8988T (cell line): ENCODE measurements around the gene RAMAC.
A peak's percentile ranks its signal among the peaks of the same experiment; 100 is the strongest.
"Not testable (repeated sequence)": the region's sequence is repeated elsewhere in the genome, so short reads cannot be mapped to it uniquely, and the experiment has no call there.

Experiments
- DNase-seq: peaks from one replicate; pipeline ENCODE4 v3.0.0; 2011

Gene RAMAC

DNA sequence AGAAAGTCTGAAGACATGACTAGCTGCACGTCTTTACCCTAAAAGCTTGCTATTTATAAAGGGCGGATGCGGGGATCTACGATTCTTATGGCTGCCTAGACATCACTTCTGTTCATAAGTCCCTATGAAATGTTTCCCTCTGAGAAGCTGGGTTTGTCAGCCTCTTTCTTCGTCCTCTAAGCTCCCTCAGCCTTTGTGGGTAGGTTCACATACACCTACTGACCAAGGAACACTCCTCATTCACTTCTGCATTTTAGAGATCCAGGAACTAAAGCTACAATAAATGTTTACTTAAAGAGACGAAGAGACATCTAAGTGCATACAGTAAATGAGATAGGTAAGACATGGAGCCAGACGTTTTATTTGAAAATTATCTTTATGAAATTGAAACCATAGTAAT, 16.7 kb upstream of the RAMAC start:
- DNase-seq: no peak

DNA sequence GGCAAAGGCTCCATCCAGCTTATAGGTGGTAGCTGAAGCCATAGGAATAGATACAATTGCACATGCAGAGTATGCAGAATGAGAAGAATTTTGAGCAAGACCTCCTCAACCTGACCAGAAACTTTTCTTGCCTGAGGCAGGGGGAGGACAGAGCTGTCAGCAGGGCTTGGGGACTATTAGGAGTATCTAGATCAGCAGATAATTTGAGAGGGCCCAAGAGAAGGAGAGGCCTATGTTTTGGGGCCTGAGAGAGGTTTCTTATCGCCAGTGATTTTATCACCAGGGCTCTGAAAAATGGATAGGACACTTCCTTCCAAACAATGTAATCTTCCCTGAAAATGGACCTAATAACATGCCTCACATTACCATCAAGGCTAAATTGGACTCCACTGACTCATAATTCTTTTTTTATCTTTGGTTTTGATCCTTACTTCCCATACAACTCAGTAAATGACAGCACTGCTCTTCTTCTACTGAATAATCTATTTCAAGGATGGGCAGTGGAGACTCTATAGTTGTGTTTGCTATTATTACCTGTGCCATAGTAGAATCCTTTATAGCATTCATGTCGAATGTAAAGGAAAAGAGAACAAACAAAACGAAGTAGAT, 15.8 kb upstream of the RAMAC start:
- no peak for DNase-seq

- DNase-seq: no peak
These were observed 15.3 kb upstream of the RAMAC start for GRCh38 chr15:82970696-82971095.

GRCh38 chr15:82971218-82971984, 14.6 kb upstream of the RAMAC start:
- DNase-seq: no peak

DNA sequence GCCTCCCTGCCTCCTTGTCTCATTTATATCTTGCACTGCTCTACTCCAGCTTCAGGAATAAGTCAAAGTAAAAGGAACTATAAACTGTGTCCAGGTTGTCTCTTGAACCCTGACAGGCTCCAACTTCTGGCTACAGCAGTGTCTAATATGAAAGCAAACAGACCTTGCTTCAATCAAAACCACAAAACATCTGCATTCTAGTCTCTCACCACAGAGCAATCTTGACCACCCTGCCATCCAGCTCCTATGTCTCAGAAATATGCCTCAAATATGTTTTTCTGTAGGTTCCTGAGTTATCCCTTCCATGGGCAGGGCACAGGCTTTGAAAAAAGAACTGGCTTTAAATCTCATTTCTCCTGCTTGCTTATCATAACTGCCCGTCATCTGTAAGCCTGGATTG, 13.0 kb upstream of the RAMAC start:
- no peak for DNase-seq

- no peak for DNase-seq
These were observed 8.9 kb upstream of the RAMAC start for GRCh38 chr15:82977076-82977475.

- DNase-seq: no peak
These were observed 7.6 kb upstream of the RAMAC start for GRCh38 chr15:82978438-82978837.

DNA sequence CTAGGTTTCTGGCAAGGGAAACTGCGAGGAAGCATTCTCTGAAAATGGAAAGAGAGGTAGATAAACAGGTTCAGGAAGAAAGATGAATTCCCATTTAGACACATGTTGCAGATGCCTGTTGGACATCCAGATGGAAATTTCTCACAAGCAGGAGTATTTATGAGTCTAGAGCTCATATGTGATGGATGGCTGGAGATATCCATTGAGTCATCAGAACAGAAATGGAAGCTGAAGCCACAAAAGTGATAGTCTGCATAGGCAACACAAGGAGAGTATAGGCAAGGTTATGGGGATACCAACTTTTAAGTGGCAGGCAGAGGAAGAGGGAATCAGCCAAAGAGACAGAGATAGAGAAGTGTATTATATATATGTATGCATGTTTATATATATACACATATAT, 6.3 kb upstream of the RAMAC start:
- DNase-seq: no peak

DNA sequence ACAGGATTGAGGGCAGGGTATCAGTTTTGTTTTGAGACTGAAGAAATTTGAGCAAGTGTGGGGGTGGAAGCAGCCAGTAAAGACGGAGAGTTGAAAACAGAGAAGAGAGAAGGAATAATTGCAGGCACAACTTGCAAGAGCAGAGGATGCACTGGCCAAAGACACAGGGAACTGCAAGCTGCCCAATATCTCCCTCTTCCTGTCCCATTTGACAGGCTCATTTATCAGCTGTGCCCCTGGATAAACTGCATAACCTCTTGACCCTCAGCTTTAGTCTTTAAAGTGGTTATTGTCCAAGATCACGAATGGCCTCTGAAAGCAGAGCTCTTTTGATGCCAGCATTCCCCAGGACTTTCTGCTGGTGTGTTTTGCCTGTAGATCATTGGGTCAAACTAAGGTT, 5.0 kb upstream of the RAMAC start:
- no peak for DNase-seq

DNA sequence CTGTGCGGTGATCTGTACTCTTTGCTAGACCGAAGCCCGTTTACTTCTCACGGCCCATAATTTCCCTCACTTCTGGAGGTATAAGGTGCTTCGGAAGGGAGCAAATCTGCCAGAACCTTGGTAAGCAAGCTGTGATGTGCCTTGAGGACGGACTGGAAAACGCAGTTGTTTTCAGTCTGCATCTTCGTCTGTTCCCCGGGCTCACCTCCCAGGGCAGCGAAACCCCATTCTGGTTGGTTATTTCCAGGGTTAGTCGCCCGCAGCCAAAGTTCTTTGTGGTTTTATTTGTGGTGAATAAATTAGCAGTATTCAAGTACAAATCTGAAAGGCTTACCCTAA, 401 bp downstream of the RAMAC start:
- DNase-seq: no peak

GRCh38 chr15:82992436-82992998, 6.5 kb downstream of the RAMAC start:
- no peak for DNase-seq

GRCh38 chr15:82993144-82993543, 7.1 kb downstream of the RAMAC start:
- no peak for DNase-seq

GRCh38 chr15:82995076-82995475, 9.1 kb downstream of the RAMAC start:
- no peak for DNase-seq

- no peak for DNase-seq
These were observed 9.9 kb downstream of the RAMAC start for GRCh38 chr15:82995938-82996337.

DNA sequence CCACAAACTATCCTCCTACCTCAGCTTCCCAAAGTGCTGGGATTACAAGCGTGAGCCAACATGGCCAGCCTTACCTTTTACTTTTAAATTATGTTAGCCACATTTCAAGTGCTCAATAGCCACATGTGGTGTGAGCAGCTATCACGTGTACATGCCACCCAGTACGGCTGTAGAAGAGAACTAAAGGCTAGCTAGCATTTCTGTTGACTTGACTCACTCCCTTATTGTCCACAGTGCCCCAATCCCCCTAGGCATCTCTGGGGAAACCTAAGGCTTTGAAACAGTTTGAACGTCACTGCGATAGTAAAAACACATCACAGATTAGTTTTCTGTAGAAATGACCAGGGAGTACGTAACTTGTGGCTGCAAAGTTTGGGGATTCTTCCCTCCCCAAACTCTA, 13.4 kb downstream of the RAMAC start:
- no peak for DNase-seq

DNA sequence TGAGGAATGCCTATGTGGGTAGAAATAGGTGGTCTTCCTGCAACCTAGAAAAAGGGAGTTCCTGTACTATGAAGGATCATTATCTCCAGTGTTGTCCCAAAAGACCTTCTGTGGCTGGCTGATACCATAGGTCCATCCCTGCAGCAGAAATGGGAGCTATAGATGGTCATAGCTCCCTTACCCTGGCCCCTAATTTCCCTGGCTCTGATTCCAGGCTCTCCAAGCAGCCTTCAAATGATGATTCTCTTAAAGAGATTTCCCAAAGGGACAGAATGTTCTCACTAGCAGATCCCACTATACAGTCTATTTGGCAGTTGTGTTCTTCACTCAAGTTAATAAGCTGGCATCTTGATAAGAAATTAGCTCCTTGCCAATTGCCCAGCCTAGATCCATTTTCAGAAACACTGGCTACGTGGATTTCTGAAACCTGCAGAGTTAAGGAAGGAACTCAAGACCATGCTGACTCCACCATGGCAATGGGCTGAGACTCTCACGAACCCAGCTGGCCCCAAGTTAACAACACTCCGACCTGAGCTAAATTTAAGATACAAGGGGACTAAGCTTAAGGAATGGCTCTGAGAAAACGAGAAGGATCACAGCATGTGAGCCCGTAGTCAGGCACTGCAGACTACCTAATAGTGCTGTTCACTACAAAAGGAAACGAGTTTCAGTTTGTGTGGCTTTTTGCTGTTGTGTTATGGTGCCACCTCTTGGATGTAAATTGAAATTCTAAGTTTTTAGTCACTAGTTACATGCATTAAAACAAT, 14.1 kb downstream of the RAMAC start:
- DNase-seq: no peak

- DNase-seq: not testable (repeated sequence)
These were observed 14.6 kb downstream of the RAMAC start for GRCh38 chr15:83000672-83001031.

DNA sequence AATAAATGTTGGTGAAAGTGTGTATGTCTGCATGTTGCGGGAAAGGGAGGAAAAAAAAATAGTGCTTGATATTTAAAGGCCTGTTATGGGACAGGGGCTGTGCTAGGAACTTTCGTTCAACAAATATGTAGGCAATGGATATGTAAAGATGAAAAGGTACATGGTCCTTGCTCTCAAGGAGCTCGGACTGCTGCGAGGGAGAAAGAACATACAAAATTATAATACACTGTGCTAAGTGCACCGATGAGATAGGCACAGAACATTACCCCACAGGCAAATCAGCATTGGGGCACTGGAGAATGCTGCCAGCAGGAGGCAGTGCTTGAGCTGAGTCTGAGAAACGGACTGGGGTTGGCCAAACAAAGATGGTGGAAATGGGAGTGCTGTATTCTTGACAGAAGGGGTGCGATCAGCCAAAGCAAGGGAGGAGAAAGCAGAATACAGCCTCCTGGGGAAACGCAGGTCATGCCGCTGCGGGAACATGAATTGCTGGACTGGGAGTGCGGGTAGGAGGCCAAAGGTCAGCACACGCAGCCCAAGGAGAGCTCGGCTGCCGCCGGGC, 24.8 kb downstream of the RAMAC start:
- no peak for DNase-seq

DNA sequence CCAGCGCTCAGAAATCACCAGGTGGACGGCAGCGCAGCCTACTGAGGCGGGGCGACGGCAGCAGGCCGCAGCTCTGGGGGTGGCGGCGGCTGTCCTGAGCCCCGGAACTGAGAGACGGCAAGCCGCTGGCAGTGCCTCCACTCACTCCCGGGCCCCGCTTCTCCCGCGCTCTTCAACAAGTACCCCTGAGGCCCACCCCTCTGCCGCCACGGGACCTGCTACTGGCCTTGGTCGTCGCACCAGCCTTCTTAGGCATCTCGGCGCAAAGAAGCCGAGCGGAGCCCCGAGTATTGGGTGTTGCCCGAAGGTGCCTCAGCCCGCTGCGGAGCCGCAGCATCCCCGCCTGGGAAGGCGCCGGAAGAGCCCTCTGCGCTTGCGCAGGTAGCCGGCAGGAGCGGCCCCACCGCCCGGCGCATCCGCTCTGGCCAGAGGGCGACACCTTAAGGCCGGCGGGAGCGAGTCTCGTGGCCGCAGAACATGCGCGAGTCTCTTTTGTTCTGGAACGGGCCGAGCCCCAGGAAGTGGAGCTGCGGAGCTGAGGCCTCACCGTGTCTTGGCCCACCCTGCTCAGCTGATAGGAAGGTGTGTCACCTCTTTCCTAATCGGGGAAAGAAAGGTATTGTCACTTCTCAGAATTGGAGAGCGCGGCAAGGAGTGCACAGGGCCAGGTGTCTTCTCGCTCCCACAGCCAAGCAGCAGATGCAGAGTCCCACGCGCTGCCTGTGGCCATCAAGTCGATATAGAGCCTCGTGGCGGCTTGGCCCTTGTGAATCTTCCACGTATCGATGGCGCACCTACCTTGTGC, 25.5 kb downstream of the RAMAC start, which contains the start of gene C15orf40:
C15orf40 (minus strand) TSS at position 369 of the 805 bp plus-strand sequence; CDS start at position 337, 32 bp downstream.
- DNase-seq: peak; percentile 61

GRCh38 chr15:83012076-83012426, 26.0 kb downstream of the RAMAC start:
- no peak for DNase-seq

DNA sequence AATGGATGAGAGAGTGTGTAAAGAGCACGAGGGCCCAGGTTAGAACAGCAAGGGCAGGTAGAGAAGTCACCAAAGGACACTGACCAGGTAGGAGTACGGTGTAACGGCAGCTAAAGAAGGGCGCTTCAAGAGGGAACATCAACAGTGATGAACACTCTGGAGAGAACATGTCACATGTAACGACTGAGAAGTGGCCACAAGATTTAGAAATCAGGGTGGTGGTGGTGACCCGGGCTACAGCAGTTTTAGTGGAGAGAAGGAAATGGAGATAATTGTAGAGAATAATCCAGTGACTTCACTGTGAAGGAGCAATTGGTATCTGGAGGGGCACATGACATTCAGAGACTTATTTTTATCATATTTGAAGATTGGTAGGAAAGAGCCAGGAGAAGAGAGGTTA, 26.6 kb downstream of the RAMAC start:
- DNase-seq: no peak

- no peak for DNase-seq
These were observed 28.2 kb downstream of the RAMAC start for GRCh38 chr15:83014205-83014653.

- no peak for DNase-seq
These were observed 29.4 kb downstream of the RAMAC start for GRCh38 chr15:83015361-83015760.
